Activated CD8-positive, alpha-beta memory T cell treated with anti-CD3 and anti-CD28 coated beads for 24 hours (primary cell): Measurements from ENCODE around the gene CHN2.

Experiments
- DNase-seq: peaks from one replicate; pipeline ENCODE4 v3.0.0-alpha.2; 2020

CHN2 gene

GRCh38 chr7:29480451-29480850 lies 285.9 kb downstream of the CHN2 start:
- DNase-seq = no peak

- DNase-seq = no peak
These were observed 286.5 kb downstream of the CHN2 start for GRCh38 chr7:29480934-29481651.

- no peak for DNase-seq
These were observed 287.5 kb downstream of the CHN2 start for GRCh38 chr7:29482056-29482455.

- DNase-seq = no peak
These were observed 288.9 kb downstream of the CHN2 start for GRCh38 chr7:29483219-29484104.

GRCh38 chr7:29484280-29484679 lies 289.7 kb downstream of the CHN2 start:
- no peak for DNase-seq

- no peak for DNase-seq
These were observed 291.0 kb downstream of the CHN2 start for GRCh38 chr7:29485339-29486190.

- DNase-seq = no peak
These were observed 291.7 kb downstream of the CHN2 start for GRCh38 chr7:29486191-29486700.

- DNase-seq = no peak
These were observed 292.8 kb downstream of the CHN2 start for GRCh38 chr7:29487424-29487823.

GRCh38 chr7:29488203-29488970 lies 293.8 kb downstream of the CHN2 start:
- DNase-seq = no peak

- DNase-seq = no peak
These were observed 294.4 kb downstream of the CHN2 start for GRCh38 chr7:29488977-29489376.

GRCh38 chr7:29490094-29490607 lies 295.6 kb downstream of the CHN2 start:
- DNase-seq = no peak

GRCh38 chr7:29494350-29494749 lies 299.8 kb downstream of the CHN2 start:
- no peak for DNase-seq

- no peak for DNase-seq
These were observed 301.1 kb downstream of the CHN2 start for GRCh38 chr7:29495653-29496052.

GRCh38 chr7:29496355-29497020 lies 301.9 kb downstream of the CHN2 start:
- DNase-seq = no peak

GRCh38 chr7:29499932-29500331 lies 305.4 kb downstream of the CHN2 start:
- DNase-seq = no peak

- no peak for DNase-seq
These were observed 306.1 kb downstream of the CHN2 start for GRCh38 chr7:29500719-29501118.

GRCh38 chr7:29502133-29502532 lies 307.6 kb downstream of the CHN2 start:
- DNase-seq = no peak

- no peak for DNase-seq
These were observed 311.4 kb downstream of the CHN2 start for GRCh38 chr7:29505931-29506330.

- no peak for DNase-seq
These were observed 314.0 kb downstream of the CHN2 start for GRCh38 chr7:29508608-29509007.

GRCh38 chr7:29510028-29510427 lies 315.5 kb downstream of the CHN2 start:
- no peak for DNase-seq

- no peak for DNase-seq
These were observed 316.8 kb downstream of the CHN2 start for GRCh38 chr7:29511337-29511736.
